ENCODE results near the gene GRM2.

- TF ChIP-seq ZNF232 (CRISPR knock-in tag; IDR thresholded peaks at IDR 0.05) (no peak), ESRRA (CRISPR knock-in tag; IDR thresholded peaks at IDR 0.05; ENCODE audit: borderline replicate concordance) (no peak), SMAD3 (CRISPR knock-in tag; IDR thresholded peaks at IDR 0.05; ENCODE audit: borderline replicate concordance) (no peak), ATF2 (CRISPR knock-in tag; IDR thresholded peaks at IDR 0.05; ENCODE audit: borderline replicate concordance, low read depth) (no peak), CTCF (IDR thresholded peaks at IDR 0.05) (no peak), SMAD4 (CRISPR knock-in tag; IDR thresholded peaks at IDR 0.05) (no peak), ZNF138 (CRISPR knock-in tag; conservative IDR thresholded peaks at IDR 0.05) (no peak), JUN (CRISPR knock-in tag; IDR thresholded peaks at IDR 0.05) (no peak), RELA (CRISPR knock-in tag; IDR thresholded peaks at IDR 0.05; ENCODE audit: borderline replicate concordance) (no peak), HMGXB4 (CRISPR knock-in tag; IDR thresholded peaks at IDR 0.05) (no peak), ZNF671 (CRISPR knock-in tag; IDR thresholded peaks at IDR 0.05) (no peak), ZNF121 (CRISPR knock-in tag; IDR thresholded peaks at IDR 0.05) (no peak)
Observed at GRCh38 chr3:51717446-51717845, 10.6 kb downstream of the GRM2 start.
